ENCODE measurements around the gene GALNS. TPM values are rescaled to one million over a fixed set of nuclear protein-coding genes. Genes with fewer than 3 reads are reported as not detected.

The GALNS gene
- total and polyA plus RNA-seq, 2 of the 8 experiments (the other 6 are each of a cell fraction or from before 2014, with no cell fraction given): 8.9 to 17.8 TPM

GRCh38 chr16:88863426-88863825, 6.7 kb upstream of the GALNS start (continued):
- TF ChIP-seq HDAC6 (IDR thresholded peaks at IDR 0.05; ENCODE audit: low read depth, low read length) (no peak), PHF8 (conservative IDR thresholded peaks at IDR 0.05; ENCODE audit: low read depth, low read length) (no peak)
